ENCODE data around the gene C16orf87.

The C16orf87 gene

DNA sequence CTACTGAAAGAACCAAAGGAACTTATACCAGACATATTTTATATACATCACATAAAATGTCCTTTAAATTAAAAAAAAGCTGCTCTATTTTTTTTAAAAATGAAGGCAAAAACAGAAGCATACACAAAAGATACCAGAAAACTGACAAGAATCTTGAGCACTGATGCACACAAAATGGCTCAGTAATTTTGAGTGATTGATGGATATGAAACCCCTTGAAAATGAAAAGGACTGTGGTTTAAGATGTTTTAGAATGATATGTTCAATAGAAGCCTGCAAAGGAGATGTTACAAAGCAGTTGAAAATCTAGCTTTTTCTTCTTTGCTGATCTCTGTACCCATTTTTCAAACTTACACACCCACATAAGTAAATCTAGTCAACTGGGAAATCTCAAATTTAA, 2.7 kb downstream of the C16orf87 start:
- TF ChIP-seq POLR2AphosphoS5 (IDR thresholded peaks at IDR 0.05; ENCODE audit: low read depth) (no peak), GABPA (IDR thresholded peaks at IDR 0.05; ENCODE audit: low read depth) (no peak), SPI1 (IDR thresholded peaks at IDR 0.05; ENCODE audit: borderline replicate concordance, low read depth) (no peak)
- TF ChIP-seq, protein P1, sequence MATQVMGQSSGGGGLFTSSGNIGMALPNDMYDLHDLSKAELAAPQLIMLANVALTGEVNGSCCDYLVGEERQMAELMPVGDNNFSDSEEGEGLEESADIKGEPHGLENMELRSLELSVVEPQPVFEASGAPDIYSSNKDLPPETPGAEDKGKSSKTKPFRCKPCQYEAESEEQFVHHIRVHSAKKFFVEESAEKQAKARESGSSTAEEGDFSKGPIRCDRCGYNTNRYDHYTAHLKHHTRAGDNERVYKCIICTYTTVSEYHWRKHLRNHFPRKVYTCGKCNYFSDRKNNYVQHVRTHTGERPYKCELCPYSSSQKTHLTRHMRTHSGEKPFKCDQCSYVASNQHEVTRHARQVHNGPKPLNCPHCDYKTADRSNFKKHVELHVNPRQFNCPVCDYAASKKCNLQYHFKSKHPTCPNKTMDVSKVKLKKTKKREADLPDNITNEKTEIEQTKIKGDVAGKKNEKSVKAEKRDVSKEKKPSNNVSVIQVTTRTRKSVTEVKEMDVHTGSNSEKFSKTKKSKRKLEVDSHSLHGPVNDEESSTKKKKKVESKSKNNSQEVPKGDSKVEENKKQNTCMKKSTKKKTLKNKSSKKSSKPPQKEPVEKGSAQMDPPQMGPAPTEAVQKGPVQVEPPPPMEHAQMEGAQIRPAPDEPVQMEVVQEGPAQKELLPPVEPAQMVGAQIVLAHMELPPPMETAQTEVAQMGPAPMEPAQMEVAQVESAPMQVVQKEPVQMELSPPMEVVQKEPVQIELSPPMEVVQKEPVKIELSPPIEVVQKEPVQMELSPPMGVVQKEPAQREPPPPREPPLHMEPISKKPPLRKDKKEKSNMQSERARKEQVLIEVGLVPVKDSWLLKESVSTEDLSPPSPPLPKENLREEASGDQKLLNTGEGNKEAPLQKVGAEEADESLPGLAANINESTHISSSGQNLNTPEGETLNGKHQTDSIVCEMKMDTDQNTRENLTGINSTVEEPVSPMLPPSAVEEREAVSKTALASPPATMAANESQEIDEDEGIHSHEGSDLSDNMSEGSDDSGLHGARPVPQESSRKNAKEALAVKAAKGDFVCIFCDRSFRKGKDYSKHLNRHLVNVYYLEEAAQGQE (IDR thresholded peaks at IDR 0.05; ENCODE audit: insufficient replicate concordance, low read depth) = no peak
- TF ChIP-seq, protein P2, sequence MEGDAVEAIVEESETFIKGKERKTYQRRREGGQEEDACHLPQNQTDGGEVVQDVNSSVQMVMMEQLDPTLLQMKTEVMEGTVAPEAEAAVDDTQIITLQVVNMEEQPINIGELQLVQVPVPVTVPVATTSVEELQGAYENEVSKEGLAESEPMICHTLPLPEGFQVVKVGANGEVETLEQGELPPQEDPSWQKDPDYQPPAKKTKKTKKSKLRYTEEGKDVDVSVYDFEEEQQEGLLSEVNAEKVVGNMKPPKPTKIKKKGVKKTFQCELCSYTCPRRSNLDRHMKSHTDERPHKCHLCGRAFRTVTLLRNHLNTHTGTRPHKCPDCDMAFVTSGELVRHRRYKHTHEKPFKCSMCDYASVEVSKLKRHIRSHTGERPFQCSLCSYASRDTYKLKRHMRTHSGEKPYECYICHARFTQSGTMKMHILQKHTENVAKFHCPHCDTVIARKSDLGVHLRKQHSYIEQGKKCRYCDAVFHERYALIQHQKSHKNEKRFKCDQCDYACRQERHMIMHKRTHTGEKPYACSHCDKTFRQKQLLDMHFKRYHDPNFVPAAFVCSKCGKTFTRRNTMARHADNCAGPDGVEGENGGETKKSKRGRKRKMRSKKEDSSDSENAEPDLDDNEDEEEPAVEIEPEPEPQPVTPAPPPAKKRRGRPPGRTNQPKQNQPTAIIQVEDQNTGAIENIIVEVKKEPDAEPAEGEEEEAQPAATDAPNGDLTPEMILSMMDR (IDR thresholded peaks at IDR 0.05; ENCODE audit: insufficient read depth, low read length) = no peak
- H3K27me3 ChIP-seq (ENCODE audit: insufficient read depth, poor library complexity, severe bottlenecking) = no peaks in the 10 kb centered on the region
- no peak overlapping the region for H3K4me3 ChIP-seq (replicated peaks; ENCODE audit: insufficient read depth, low read length)
- no peak overlapping the region for H3K27ac ChIP-seq (replicated peaks)
- DNase-seq (ENCODE audit: low read depth in 1 of 2, low spot score in 1 of 2) = no peak

DNA sequence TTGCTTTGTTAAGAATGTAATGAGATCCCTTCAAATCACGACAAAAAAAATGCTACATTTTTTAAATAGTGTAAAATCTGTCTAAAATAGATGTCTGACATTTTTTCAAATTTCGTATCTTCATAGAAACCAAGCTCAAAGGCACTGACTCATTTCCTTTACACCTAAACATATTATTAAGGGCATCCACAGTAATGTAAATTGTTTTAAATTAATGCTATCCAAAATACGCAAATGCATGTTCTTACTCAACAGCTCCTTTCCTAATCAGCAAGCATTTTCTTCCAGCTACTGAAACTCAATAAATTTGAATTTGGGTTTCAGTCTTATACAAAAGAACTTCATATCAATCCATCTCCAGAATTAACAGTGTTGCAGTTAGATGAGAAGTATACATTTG, 4.3 kb downstream of the C16orf87 start:
- Histone ChIP-seq H3K27ac (replicated peaks) (no peak overlapping the region), H3K4me3 (replicated peaks; ENCODE audit: insufficient read depth, low read length) (no peak overlapping the region), H3K27me3 (ENCODE audit: insufficient read depth, poor library complexity, severe bottlenecking) (no peaks in the 10 kb centered on the region)
- TF ChIP-seq, protein P2 (IDR thresholded peaks at IDR 0.05; ENCODE audit: insufficient read depth, low read length) = no peak
- TF ChIP-seq GABPA (IDR thresholded peaks at IDR 0.05; ENCODE audit: low read depth) = no peak
- no peak for TF ChIP-seq POLR2AphosphoS5 (IDR thresholded peaks at IDR 0.05; ENCODE audit: low read depth)
- no peak for TF ChIP-seq SPI1 (IDR thresholded peaks at IDR 0.05; ENCODE audit: borderline replicate concordance, low read depth)
- TF ChIP-seq, protein P1 (IDR thresholded peaks at IDR 0.05; ENCODE audit: insufficient replicate concordance, low read depth) = no peak
- no peak for DNase-seq (ENCODE audit: low read depth in 1 of 2, low spot score in 1 of 2)

DNA sequence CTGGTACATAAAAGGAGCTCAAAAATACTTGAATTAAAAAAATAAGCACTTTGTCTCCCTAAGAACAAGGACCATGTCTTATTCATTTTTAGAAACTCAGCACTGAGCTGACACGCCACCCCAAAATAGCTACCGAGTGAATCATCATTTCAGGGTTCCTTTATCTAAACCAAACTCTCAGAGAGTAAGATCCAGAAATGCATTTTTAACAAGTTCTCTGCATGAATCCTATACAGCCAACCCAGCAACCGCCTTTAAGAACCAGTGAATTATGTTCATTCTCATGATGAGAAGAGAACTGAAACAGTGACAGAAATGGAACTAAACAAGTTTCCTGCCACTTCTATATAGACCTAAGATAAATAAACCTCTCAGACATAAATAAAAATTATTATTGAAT, 8.7 kb downstream of the C16orf87 start:
- no peaks in the 10 kb centered on the region for H3K27me3 ChIP-seq (ENCODE audit: insufficient read depth, poor library complexity, severe bottlenecking)
- H3K4me3 ChIP-seq (replicated peaks; ENCODE audit: insufficient read depth, low read length) = no peak overlapping the region
- no peak overlapping the region for H3K27ac ChIP-seq (replicated peaks)
- TF ChIP-seq POLR2AphosphoS5 (IDR thresholded peaks at IDR 0.05; ENCODE audit: low read depth) = no peak
- TF ChIP-seq, protein P1 (IDR thresholded peaks at IDR 0.05; ENCODE audit: insufficient replicate concordance, low read depth) = no peak
- TF ChIP-seq, protein P2 (IDR thresholded peaks at IDR 0.05; ENCODE audit: insufficient read depth, low read length) = no peak
- TF ChIP-seq SPI1 (IDR thresholded peaks at IDR 0.05; ENCODE audit: borderline replicate concordance, low read depth) = no peak
- DNase-seq (ENCODE audit: low read depth in 1 of 2, low spot score in 1 of 2) = no peak

Data from HL-60 (cell line).